Effector memory CD4-positive, alpha-beta T cell (primary cell): ENCODE data around the gene TSPAN15.
"Not testable (repeated sequence)": the region's sequence is repeated elsewhere in the genome, so short reads cannot be mapped to it uniquely, and the experiment has no call there.

Experiments used
- DNase-seq, 3 donors: peaks; one replicate each; pipeline ENCODE4 v3.0.0-alpha.2; 2020
- H3K27ac ChIP-seq: 2 replicates; pipeline ENCODE4 v1.7.0; 2013; ENCODE audit warnings: mild to moderate bottlenecking, low read length, moderate library complexity; ENCODE audit not compliant: insufficient read depth, poor library complexity, severe bottlenecking
- H3K27me3 ChIP-seq: replicated peaks from 2 replicates; pipeline ENCODE4 v1.7.0; 2013; ENCODE audit warnings: mild to moderate bottlenecking, low read length; ENCODE audit not compliant: insufficient read depth, control insufficient read depth, poor library complexity, severe bottlenecking
- H3K36me3 ChIP-seq: 2 replicates; pipeline ENCODE4 v1.7.0; 2013; ENCODE audit warnings: mild to moderate bottlenecking, low read length, moderate library complexity; ENCODE audit not compliant: control insufficient read depth, insufficient read depth
- H3K4me1 ChIP-seq: 2 replicates; pipeline ENCODE4 v1.7.0; 2013; ENCODE audit warnings: low read length, mild to moderate bottlenecking; ENCODE audit not compliant: control insufficient read depth, insufficient read depth, poor library complexity, severe bottlenecking
- H3K4me3 ChIP-seq: 2 replicates; pipeline ENCODE4 v1.7.0; 2013; ENCODE audit warnings: low read length, low read depth, mild to moderate bottlenecking; ENCODE audit not compliant: insufficient read depth, poor library complexity, severe bottlenecking
- H3K9me3 ChIP-seq: 2 replicates; pipeline ENCODE4 v1.7.0; 2013; ENCODE audit warnings: mild to moderate bottlenecking, low read length, moderate library complexity; ENCODE audit not compliant: control insufficient read depth

The TSPAN15 gene

DNA sequence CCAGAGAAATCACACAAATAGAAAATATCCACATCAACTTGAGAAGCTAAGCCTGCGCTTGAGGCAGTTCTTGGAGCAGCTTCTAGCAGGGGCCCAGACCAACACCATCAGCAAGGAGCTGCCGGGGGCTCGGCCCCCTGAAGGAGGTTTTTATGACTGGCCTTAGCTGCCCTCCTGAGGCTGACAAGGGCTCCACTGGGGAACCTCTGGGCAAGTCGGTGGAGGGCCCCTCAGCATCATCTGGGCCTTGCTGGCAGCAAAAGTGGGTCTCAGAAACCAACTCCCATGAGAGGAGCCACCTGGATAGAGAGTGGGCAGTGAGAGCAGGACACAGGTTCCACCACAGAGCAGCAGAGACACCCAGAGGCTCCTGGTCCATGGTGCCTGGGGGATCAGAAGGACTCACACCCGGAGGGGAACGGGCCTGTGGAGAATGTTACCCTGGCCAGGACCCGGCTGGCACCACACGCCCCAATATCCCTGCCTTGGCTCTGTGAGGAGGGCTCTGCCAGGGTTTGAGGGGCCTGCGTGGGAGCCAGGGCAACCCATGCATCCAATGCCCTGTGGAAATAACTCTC lies 66.1 kb downstream of the TSPAN15 start:
- Histone ChIP-seq H3K9me3 (no peaks in the 10 kb centered on the region), H3K27me3 (no peaks in the 10 kb centered on the region), H3K36me3 (no peaks in the 10 kb centered on the region), H3K27ac (no peak overlapping the region), H3K4me1 (no peaks in the 10 kb centered on the region), H3K4me3 (no peak overlapping the region)
- no peak for DNase-seq

DNA sequence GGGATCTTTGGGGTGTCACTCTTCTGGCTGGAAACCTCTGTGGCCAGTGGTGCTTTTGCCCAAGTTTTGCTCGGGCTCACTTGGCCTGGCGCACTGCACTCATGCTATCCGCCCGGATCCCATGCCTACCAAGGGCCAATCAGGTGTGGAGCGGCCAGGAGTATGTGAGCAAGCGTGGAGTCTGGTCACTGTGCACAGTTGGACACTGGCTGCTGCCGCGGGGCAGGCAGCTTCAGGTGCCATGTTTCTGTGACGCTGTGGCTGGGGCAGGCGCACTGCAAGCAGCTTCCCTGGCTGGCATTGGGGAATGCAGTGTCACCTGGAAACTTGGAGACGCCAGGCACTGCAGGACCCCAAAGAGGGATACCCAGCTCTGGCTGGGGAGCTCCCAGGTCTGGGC lies 76.7 kb downstream of the TSPAN15 start:
- no peaks in the 10 kb centered on the region for H3K27me3 ChIP-seq

DNA sequence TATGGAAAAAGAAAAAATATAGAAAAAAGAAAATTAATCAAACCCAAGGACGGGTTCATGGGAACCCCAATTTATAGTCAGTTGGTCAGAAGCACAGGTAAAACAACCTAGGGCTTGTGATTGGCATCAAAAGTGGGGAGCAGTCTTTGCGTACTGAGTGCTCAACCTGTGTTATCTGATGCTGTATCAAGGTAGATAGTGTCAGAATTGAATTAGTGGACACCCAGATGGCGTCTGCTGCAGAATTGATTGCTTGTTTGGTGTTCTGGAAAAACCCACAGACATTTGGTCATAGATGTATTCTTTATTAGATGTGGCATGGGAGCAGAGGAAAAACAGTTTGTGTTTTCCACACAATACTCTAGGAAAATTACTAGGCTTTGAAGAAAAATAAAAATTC lies 82.4 kb downstream of the TSPAN15 start:
- no peak for DNase-seq
- Histone ChIP-seq H3K36me3 (no peaks in the 10 kb centered on the region), H3K4me3 (no peak overlapping the region), H3K9me3 (no peaks in the 10 kb centered on the region), H3K27me3 (no peaks in the 10 kb centered on the region), H3K27ac (no peak overlapping the region), H3K4me1 (no peaks in the 10 kb centered on the region)

More for the DNA sequence above, 76.7 kb downstream of the TSPAN15 start:
- Histone ChIP-seq H3K4me1 (no peaks in the 10 kb centered on the region), H3K4me3 (no peak overlapping the region), H3K36me3 (no peaks in the 10 kb centered on the region), H3K9me3 (no peaks in the 10 kb centered on the region), H3K27ac (no peak overlapping the region)
- DNase-seq: no peak

DNA sequence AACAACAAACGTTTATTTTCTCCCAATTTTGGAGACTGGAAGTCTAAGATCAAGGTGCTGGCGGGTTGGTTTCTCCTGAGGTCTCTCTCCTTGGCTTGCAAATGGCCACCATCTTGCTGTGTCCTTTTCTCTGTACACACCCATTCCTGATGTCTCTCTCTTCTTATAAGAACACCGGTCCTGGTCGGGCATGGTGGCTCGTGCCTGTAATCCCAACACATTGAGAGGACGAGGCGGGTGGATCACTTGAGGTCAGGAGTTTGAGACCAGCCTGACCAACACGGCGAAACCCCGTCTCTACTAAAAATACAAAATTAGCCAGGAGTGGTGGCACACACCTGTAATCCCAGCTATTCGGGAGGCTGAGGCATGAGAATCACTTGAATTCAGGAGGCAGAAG lies 85.3 kb downstream of the TSPAN15 start:
- H3K4me3 ChIP-seq, H3K9me3 ChIP-seq, H3K4me1 ChIP-seq, DNase-seq, H3K36me3 ChIP-seq, H3K27me3 ChIP-seq, H3K27ac ChIP-seq: not testable (repeated sequence)

DNA sequence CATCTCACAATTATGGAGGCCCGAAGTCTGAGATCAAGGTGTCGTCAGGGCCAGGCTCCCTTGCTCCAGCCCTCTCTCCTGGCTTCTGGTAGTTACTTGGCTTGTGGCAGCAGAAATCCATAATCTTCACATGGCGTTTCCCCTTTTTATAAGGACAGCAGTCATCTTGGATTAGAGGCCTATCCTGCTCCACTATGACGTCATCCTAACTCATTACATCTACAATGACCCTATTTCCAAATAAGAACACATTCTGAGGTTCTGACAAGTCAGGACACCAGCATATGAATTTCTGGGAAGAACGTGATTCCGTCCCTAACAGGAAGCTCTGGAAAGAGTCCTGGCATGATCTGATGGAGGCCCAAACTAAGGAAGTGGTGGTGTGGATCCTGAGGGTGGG lies 86.2 kb downstream of the TSPAN15 start:
- H3K27me3 ChIP-seq: no peaks in the 10 kb centered on the region
- no peak for DNase-seq
- H3K36me3 ChIP-seq: no peaks in the 10 kb centered on the region
- H3K4me3 ChIP-seq: no peak overlapping the region
- H3K9me3 ChIP-seq: no peaks in the 10 kb centered on the region
- H3K27ac ChIP-seq: no peak overlapping the region
- H3K4me1 ChIP-seq: no peaks in the 10 kb centered on the region

DNA sequence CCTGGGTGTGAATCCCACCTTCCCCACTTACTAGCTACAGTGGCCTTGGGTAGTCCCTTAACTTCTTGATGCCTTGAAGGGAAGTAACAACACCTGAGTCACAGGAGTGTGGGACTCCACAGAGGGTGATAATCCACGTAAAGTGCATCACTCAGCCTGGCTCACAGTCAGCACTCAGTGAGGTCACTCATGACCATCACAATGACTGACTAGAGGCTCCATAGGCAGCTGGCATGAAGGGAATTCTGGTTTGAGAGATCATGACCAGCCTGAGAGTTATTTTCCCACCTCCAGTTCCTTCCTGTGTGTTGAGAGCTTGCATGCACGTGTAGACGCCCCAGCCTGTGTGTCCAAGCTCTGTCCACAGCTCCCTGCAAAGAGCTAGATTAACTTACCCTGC lies 87.2 kb downstream of the TSPAN15 start:
- no peak overlapping the region for H3K4me3 ChIP-seq
- H3K9me3 ChIP-seq: no peaks in the 10 kb centered on the region
- H3K36me3 ChIP-seq: no peaks in the 10 kb centered on the region
- no peak for DNase-seq
- H3K4me1 ChIP-seq: no peaks in the 10 kb centered on the region
- H3K27ac ChIP-seq: no peak overlapping the region
- no peaks in the 10 kb centered on the region for H3K27me3 ChIP-seq

DNA sequence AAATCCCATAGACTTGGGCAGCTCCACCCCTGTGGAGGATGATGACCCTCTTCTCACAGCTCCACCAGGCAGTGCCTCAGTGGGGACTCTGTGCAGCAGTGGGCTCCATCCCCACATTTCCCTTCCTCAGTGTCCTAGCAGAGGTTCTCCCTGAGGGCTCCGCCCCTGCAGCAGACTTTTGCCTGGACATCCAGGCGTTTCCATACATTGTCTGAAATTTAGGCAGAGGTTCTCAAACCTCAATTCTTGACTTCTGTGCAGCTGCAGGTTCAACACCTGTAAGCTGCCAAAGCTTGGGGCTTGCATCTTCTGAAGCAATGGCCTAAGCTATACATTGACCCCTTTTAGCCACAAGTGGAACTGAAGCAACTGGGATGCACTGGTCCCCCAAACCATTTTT lies 90.2 kb downstream of the TSPAN15 start:
- H3K9me3 ChIP-seq: no peaks in the 10 kb centered on the region
- no peak overlapping the region for H3K27ac ChIP-seq
- DNase-seq: no peak
- no peak overlapping the region for H3K4me3 ChIP-seq
- no peaks in the 10 kb centered on the region for H3K4me1 ChIP-seq
- no peaks in the 10 kb centered on the region for H3K36me3 ChIP-seq
- no peaks in the 10 kb centered on the region for H3K27me3 ChIP-seq

DNA sequence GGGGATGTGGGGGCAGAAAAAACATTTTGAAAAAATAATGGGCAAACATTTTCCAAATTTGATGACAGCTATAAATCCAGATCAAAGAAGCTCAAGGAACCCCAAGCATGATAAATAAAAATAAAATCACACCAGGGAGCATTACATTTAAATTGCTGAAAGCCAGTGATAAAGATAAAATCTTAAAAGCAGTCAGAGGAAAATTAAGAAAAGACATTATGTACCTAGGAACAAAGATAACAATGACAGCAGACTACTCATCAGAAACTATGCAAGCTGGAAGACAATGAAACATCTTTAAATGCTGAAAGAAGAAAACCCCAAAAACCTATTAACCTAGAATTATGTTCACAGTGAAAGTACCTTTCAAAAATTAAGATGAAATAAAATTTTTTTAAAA lies 98.7 kb downstream of the TSPAN15 start:
- H3K9me3 ChIP-seq: peaks cover 15% of the 10 kb centered on the region
- H3K4me1 ChIP-seq: no peaks in the 10 kb centered on the region
- no peak overlapping the region for H3K27ac ChIP-seq
- H3K4me3 ChIP-seq: no peak overlapping the region
- no peak for DNase-seq
- no peaks in the 10 kb centered on the region for H3K27me3 ChIP-seq
- no peaks in the 10 kb centered on the region for H3K36me3 ChIP-seq

DNA sequence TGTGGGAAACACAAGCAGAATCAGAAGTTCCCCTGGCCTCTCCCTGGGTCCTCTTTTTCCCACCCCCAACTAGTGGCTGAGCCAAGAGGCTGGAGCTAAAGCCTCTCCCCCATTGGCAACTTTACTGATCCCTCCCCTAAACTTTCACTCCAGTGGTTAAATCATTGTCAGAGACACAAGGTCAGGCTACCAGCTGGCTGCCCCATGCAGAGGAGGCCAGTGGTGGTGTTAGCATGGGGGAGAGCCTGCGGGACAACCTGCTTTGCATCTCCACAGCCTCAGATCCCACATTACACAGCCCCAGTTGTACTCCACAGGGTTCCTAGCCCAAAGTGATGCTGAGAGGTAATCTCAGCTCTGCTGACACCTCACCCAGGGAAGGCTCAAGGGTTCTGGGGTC lies 101.0 kb downstream of the TSPAN15 start:
- H3K36me3 ChIP-seq: no peaks in the 10 kb centered on the region
- no peaks in the 10 kb centered on the region for H3K27me3 ChIP-seq
- H3K27ac ChIP-seq: no peak overlapping the region
- H3K4me1 ChIP-seq: no peaks in the 10 kb centered on the region
- DNase-seq: no peak
- peaks cover 15% of the 10 kb centered on the region for H3K9me3 ChIP-seq
- no peak overlapping the region for H3K4me3 ChIP-seq

DNA sequence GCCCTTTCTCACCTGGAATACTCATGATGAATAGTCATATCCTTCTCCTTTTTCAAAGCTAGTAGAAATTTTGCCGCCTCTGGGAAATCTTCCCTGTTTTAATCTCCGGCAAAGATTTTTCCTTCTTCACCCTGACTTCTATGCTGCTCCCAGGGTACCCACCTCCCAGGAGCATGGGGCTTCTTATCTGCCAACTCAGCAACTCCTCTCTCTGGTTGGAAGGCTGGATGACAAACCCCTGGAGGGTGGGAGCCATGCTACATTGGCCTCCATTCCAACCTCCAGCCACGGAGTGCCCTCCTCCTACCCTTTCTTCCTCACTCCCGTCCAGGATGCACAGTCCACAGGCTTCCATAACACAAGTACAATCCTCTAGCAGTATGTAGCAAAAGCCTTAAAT lies 102.1 kb downstream of the TSPAN15 start:
- H3K27me3 ChIP-seq: no peaks in the 10 kb centered on the region
- no peak overlapping the region for H3K4me3 ChIP-seq
- H3K36me3 ChIP-seq: no peaks in the 10 kb centered on the region
- peaks cover 1% of the 10 kb centered on the region for H3K4me1 ChIP-seq
- no peak overlapping the region for H3K27ac ChIP-seq
- DNase-seq: no peak
- peaks cover 15% of the 10 kb centered on the region for H3K9me3 ChIP-seq

DNA sequence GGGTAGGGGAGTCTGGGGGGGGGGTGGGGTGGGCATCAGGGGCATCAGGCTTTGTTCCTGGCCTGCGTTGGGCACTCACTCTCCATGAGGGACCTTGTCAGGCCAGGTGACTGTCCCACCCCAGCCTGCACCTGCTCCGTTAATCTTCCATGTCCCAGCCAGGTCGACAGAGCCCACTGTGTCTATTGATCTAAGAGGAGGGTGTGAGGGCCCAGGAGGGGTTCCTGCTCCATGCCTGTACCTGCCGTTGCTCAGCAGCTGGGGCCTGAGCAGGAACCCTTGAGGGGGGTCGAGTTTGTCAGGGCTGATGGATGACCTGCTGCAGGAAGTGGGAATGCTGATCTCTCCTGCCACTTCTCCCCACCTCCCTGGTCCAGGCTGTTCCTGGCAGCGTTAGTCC lies 103.3 kb downstream of the TSPAN15 start:
- no peak overlapping the region for H3K27ac ChIP-seq
- no peak for DNase-seq
- H3K9me3 ChIP-seq: peaks cover 9% of the 10 kb centered on the region
- H3K36me3 ChIP-seq: no peaks in the 10 kb centered on the region
- H3K4me3 ChIP-seq: no peak overlapping the region
- no peaks in the 10 kb centered on the region for H3K27me3 ChIP-seq
- H3K4me1 ChIP-seq: peaks cover 8% of the 10 kb centered on the region
